Memory B cell (primary cell): Measurements from ENCODE around the gene LRRC70.

Source experiments
- ATAC-seq: fragments of 150-1000 bp; cut with Tn5 transposase; 2 replicates; pipeline ENCODE4 v1.10.0; 2021; ENCODE audit warnings: low read depth, mild to moderate bottlenecking, moderate library complexity
- DNase-seq, 2 donors: peaks; one replicate each; pipeline ENCODE4 v3.0.0; 2022; ENCODE audit warnings: low spot score in 2 of 2
- H3K27ac Mint-ChIP-seq: one replicate; pipeline ENCODE4 v1.8.0; 2022; ENCODE audit warnings: mild to moderate bottlenecking, moderate library complexity, mixed read lengths
- H3K27me3 Mint-ChIP-seq: one replicate; pipeline ENCODE4 v1.8.0; 2022; ENCODE audit warnings: mixed read lengths
- H3K36me3 Mint-ChIP-seq: one replicate; pipeline ENCODE4 v1.8.0; 2022; ENCODE audit warnings: mild to moderate bottlenecking, mixed read lengths
- H3K4me1 Mint-ChIP-seq: one replicate; pipeline ENCODE4 v1.8.0; 2022; ENCODE audit warnings: mixed read lengths
- H3K4me3 Mint-ChIP-seq: one replicate; pipeline ENCODE4 v1.8.0; 2022; ENCODE audit warnings: mild to moderate bottlenecking, moderate library complexity, mixed read lengths
- H3K9me3 Mint-ChIP-seq: one replicate; pipeline ENCODE4 v1.8.0; 2022; ENCODE audit warnings: mixed read lengths

Gene LRRC70

GRCh38 chr5:62578540-62578939, at the start of gene LRRC70:
LRRC70 (plus strand) TSS chr5:62578819; CDS start chr5:62579439, 620 bp downstream.
- H3K27me3 Mint-ChIP-seq = no peaks in the 10 kb centered on the region

DNA sequence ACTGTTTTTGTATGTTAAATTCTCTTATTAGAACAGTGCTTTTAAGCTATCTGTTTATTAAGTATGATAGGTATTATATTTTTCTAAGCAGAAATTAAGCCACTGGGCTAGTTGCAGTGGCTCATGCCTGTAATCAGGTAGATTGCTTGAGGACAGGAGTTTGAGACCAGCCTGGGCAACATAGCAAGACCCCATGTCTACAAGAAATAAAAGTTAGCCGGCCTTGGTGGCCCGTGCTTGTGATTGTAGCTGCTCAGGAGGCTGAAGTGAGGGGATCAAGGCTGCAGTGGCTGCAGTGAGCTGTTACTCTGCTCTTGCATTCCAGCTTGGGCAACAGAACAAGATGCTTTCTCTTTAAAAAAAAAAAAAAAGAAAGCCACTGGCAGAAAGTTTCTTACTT, 45.0 kb upstream of the LRRC70 start:
- H3K4me3 Mint-ChIP-seq = no peak overlapping the region
- DNase-seq (no peak), ATAC-seq (no peak)
- H3K36me3 Mint-ChIP-seq = peaks cover 19% of the 10 kb centered on the region
- no peaks in the 10 kb centered on the region for H3K9me3 Mint-ChIP-seq
- H3K4me1 Mint-ChIP-seq = no peaks in the 10 kb centered on the region
- no peaks in the 10 kb centered on the region for H3K27me3 Mint-ChIP-seq
- H3K27ac Mint-ChIP-seq = no peak overlapping the region

More at GRCh38 chr5:62578540-62578939, at the start of gene LRRC70:
- Mint-ChIP-seq H3K9me3 (no peaks in the 10 kb centered on the region), H3K4me1 (peaks cover 10% of the 10 kb centered on the region), H3K4me3 (peak within 1 kb of the TSS; percentile 22), H3K36me3 (peaks cover 6% of the 10 kb centered on the region), H3K27ac (peak within 1 kb of the TSS; percentile 90)
- DNase-seq (peak in 1 of 2 donors; percentile 40), ATAC-seq (peak; percentile 98)

GRCh38 chr5:62534461-62535236, 44.0 kb upstream of the LRRC70 start:
- no peaks in the 10 kb centered on the region for H3K4me1 Mint-ChIP-seq
- H3K9me3 Mint-ChIP-seq = no peaks in the 10 kb centered on the region
- H3K36me3 Mint-ChIP-seq = peaks cover 23% of the 10 kb centered on the region
- DNase-seq (no peak), ATAC-seq (no peak)
- no peak overlapping the region for H3K27ac Mint-ChIP-seq
- no peak overlapping the region for H3K4me3 Mint-ChIP-seq
- no peaks in the 10 kb centered on the region for H3K27me3 Mint-ChIP-seq

DNA sequence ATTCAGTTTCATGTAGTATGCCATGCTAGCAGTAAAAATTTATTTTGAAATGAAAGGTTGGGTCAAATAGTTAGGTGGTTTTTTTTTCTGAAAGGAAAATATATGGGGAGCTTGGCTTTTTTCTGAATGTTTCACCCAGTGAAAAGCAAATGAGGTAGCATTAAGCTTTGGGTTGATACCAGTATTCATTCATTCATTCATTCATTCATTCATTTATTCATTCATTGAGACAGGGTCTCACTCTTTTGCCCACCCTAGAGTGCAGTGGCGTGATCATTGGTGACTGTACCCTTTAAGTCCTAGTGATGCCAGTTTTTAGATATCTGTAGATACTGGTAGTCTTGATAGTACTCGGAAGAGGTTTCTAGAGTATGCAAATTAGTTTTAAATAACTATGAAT, 42.4 kb upstream of the LRRC70 start:
- ATAC-seq = no peak
- H3K27me3 Mint-ChIP-seq = no peaks in the 10 kb centered on the region

DNA sequence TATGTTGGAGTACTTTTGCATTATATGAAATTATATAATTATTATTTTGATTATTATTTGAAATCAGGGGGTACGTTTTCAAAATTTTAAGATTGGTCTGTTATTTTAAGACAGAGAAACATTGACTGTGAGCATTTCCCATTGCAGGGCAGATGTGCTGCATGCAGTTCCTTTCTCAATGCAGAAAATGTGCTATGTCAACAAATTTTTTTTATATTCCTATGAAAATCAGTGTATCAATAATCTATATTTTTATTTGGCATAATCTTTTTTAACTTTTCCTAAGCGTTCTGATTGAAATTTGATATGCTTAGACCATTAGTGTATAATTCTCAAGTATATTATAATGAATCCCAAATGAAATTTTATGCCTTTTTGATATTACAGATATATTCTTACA, 41.8 kb upstream of the LRRC70 start:
- Mint-ChIP-seq H3K9me3 (no peaks in the 10 kb centered on the region), H3K4me1 (no peaks in the 10 kb centered on the region), H3K4me3 (no peak overlapping the region), H3K27ac (no peak overlapping the region), H3K36me3 (peaks cover 20% of the 10 kb centered on the region), H3K27me3 (no peaks in the 10 kb centered on the region)
- DNase-seq (no peak), ATAC-seq (no peak)

More for the DNA sequence above, 42.4 kb upstream of the LRRC70 start:
- Mint-ChIP-seq H3K27ac (no peak overlapping the region), H3K4me1 (no peaks in the 10 kb centered on the region), H3K4me3 (no peak overlapping the region), H3K9me3 (no peaks in the 10 kb centered on the region), H3K36me3 (peaks cover 20% of the 10 kb centered on the region)
- DNase-seq = no peak

GRCh38 chr5:62538017-62538942, 40.3 kb upstream of the LRRC70 start:
- no peak overlapping the region for H3K4me3 Mint-ChIP-seq
- ATAC-seq = no peak
- no peaks in the 10 kb centered on the region for H3K4me1 Mint-ChIP-seq
- no peak for DNase-seq
- peaks cover 16% of the 10 kb centered on the region for H3K36me3 Mint-ChIP-seq
- H3K27ac Mint-ChIP-seq = no peak overlapping the region
- no peaks in the 10 kb centered on the region for H3K27me3 Mint-ChIP-seq
- H3K9me3 Mint-ChIP-seq = no peaks in the 10 kb centered on the region

DNA sequence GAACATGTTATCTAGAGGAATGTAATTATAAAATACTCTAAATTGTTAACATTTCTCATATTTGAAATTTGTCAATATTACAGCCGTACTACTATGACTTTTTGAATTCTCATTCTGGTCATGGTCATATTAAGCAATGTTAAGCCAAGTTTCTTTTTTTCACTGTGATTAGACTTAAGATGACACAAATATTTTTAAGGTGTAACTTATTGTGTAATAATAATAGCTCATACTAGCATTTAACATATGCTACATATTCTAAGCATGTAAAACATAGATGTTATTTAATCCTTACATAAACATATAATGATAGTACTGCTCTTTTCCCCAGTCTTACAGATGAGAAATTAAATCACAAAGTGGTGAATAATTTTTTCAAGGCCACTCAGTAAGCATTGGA, 35.9 kb upstream of the LRRC70 start:
- Mint-ChIP-seq H3K4me1 (no peaks in the 10 kb centered on the region), H3K9me3 (peaks cover 8% of the 10 kb centered on the region), H3K27me3 (no peaks in the 10 kb centered on the region), H3K4me3 (no peak overlapping the region), H3K36me3 (peaks cover 34% of the 10 kb centered on the region), H3K27ac (no peak overlapping the region)
- ATAC-seq = no peak
- no peak for DNase-seq

- H3K4me3 Mint-ChIP-seq = no peak overlapping the region
- H3K27me3 Mint-ChIP-seq = no peaks in the 10 kb centered on the region
- ATAC-seq (peak; percentile 67), DNase-seq (peak in 1 of 2 donors; percentile 1)
- H3K4me1 Mint-ChIP-seq = no peaks in the 10 kb centered on the region
- peak overlapping the region; percentile 6 for H3K27ac Mint-ChIP-seq
- H3K36me3 Mint-ChIP-seq = peaks cover 25% of the 10 kb centered on the region
- peaks cover 8% of the 10 kb centered on the region for H3K9me3 Mint-ChIP-seq
These were observed 30.5 kb upstream of the LRRC70 start for GRCh38 chr5:62547945-62548630.

DNA sequence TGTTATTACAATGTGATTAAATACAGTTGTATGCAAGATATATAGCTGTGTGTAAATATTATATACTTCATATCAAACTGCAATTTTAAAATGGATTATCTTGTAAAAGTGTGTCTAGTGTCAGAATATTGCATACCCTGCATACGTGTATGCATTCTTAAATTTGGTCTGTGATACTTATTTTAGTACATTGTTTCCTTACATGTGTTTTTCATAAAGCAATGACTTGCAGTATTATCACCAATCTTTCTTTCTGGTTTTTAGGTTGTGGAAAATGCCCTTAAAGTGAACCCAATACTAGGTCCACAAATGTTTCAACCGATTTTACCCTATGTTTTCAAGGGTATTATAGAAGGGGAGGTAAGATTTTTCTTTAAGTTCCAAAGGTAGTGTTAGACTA, 28.5 kb upstream of the LRRC70 start:
- H3K9me3 Mint-ChIP-seq = no peaks in the 10 kb centered on the region
- no peaks in the 10 kb centered on the region for H3K4me1 Mint-ChIP-seq
- H3K27ac Mint-ChIP-seq = no peak overlapping the region
- ATAC-seq (no peak), DNase-seq (no peak)
- no peak overlapping the region for H3K4me3 Mint-ChIP-seq
- peaks cover 19% of the 10 kb centered on the region for H3K36me3 Mint-ChIP-seq
- H3K27me3 Mint-ChIP-seq = no peaks in the 10 kb centered on the region

- H3K4me3 Mint-ChIP-seq = no peak overlapping the region
- H3K4me1 Mint-ChIP-seq = no peaks in the 10 kb centered on the region
These were observed 22.7 kb upstream of the LRRC70 start for GRCh38 chr5:62555930-62556329.

GRCh38 chr5:62558941-62559340, 19.7 kb upstream of the LRRC70 start:
- Mint-ChIP-seq H3K4me3 (no peak overlapping the region), H3K27ac (no peak overlapping the region), H3K27me3 (no peaks in the 10 kb centered on the region), H3K36me3 (peaks cover 31% of the 10 kb centered on the region), H3K9me3 (no peaks in the 10 kb centered on the region), H3K4me1 (no peaks in the 10 kb centered on the region)
- ATAC-seq = no peak
- DNase-seq = no peak

More at GRCh38 chr5:62555930-62556329, 22.7 kb upstream of the LRRC70 start:
- H3K27me3 Mint-ChIP-seq = no peaks in the 10 kb centered on the region
- no peak overlapping the region for H3K27ac Mint-ChIP-seq
- peaks cover 34% of the 10 kb centered on the region for H3K36me3 Mint-ChIP-seq
- ATAC-seq (no peak), DNase-seq (no peak)
- no peaks in the 10 kb centered on the region for H3K9me3 Mint-ChIP-seq

GRCh38 chr5:62560786-62561185, 17.8 kb upstream of the LRRC70 start:
- Mint-ChIP-seq H3K4me1 (no peaks in the 10 kb centered on the region), H3K27ac (no peak overlapping the region), H3K9me3 (peaks cover 3% of the 10 kb centered on the region), H3K36me3 (peaks cover 40% of the 10 kb centered on the region), H3K27me3 (no peaks in the 10 kb centered on the region), H3K4me3 (no peak overlapping the region)
- no peak for ATAC-seq
- DNase-seq = no peak

- no peak overlapping the region for H3K27ac Mint-ChIP-seq
- no peaks in the 10 kb centered on the region for H3K4me1 Mint-ChIP-seq
- peaks cover 5% of the 10 kb centered on the region for H3K9me3 Mint-ChIP-seq
- DNase-seq (no peak), ATAC-seq (no peak)
- H3K27me3 Mint-ChIP-seq = no peaks in the 10 kb centered on the region
- no peak overlapping the region for H3K4me3 Mint-ChIP-seq
- peaks cover 46% of the 10 kb centered on the region for H3K36me3 Mint-ChIP-seq
These were observed 16.7 kb upstream of the LRRC70 start for GRCh38 chr5:62561896-62562295.

DNA sequence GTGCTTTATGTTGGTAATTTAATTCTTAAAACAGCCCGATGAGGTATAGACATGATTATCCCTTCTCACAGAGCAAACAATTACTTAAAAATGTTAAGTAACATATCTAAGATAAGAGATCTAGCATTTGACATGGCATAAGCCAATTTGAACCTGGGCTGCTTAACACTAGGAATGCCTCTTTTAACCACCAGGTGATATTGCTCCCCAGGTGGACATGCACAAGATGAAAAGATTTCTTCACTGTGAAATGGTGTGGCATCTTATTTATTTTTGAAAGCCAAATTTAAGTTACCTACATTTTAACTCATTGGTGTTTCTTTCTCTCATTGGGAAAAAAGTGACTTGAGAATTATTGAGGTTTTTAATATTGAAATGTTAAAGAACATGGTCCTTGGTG, 15.8 kb upstream of the LRRC70 start:
- Mint-ChIP-seq H3K36me3 (peaks cover 48% of the 10 kb centered on the region), H3K9me3 (peaks cover 8% of the 10 kb centered on the region), H3K4me1 (no peaks in the 10 kb centered on the region), H3K27me3 (no peaks in the 10 kb centered on the region), H3K27ac (no peak overlapping the region), H3K4me3 (no peak overlapping the region)
- DNase-seq (no peak), ATAC-seq (no peak)
